ENCODE data around the gene SLC2A9. TPM values are rescaled to one million over a fixed set of nuclear protein-coding genes. Genes with fewer than 3 reads are reported as not detected.

The SLC2A9 gene
- total RNA-seq, 2 experiments from 2014 or later = not detected

- H3K4me1 ChIP-seq (ENCODE audit: insufficient read depth, low read length, poor library complexity, severe bottlenecking) = no peaks in the 10 kb centered on the region
- no peak overlapping the region for H3K27ac ChIP-seq (ENCODE audit: low read depth, low read length, poor library complexity, severe bottlenecking)
- no peaks in the 10 kb centered on the region for H3K9me2 ChIP-seq (ENCODE audit: insufficient read depth, low read length)
- no peak overlapping the region for H2AFZ ChIP-seq (ENCODE audit: low read length)
- DNase-seq (ENCODE audit: low spot score) = no peak
- H3K79me2 ChIP-seq (ENCODE audit: insufficient read depth, low read depth, low read length) = no peaks in the 10 kb centered on the region
- BruUV-seq (replicated peaks) = no TSS peak
- H4K20me1 ChIP-seq (ENCODE audit: insufficient read depth, low read length) = no peaks in the 10 kb centered on the region
- ChIA-PET POLR2A (no interaction called here), CTCF (ENCODE audit: unreplicated experiment) (no interaction called here)
- no peak overlapping the region for H3K4me2 ChIP-seq (ENCODE audit: low read length)
- H3K4me3 ChIP-seq (ENCODE audit: low read depth, low read length, poor library complexity, severe bottlenecking) = no peak overlapping the region
- intact Hi-C loops (cut with micrococcal nuclease; ENCODE audit: unreplicated experiment) = no loop called here
- no peaks in the 10 kb centered on the region for H3K9me3 ChIP-seq (ENCODE audit: low read length)
- TF ChIP-seq EZH2phosphoT487 (IDR thresholded peaks at IDR 0.05; ENCODE audit: borderline replicate concordance, low read depth, low read length) = no peak
- TF ChIP-seq, protein P1, sequence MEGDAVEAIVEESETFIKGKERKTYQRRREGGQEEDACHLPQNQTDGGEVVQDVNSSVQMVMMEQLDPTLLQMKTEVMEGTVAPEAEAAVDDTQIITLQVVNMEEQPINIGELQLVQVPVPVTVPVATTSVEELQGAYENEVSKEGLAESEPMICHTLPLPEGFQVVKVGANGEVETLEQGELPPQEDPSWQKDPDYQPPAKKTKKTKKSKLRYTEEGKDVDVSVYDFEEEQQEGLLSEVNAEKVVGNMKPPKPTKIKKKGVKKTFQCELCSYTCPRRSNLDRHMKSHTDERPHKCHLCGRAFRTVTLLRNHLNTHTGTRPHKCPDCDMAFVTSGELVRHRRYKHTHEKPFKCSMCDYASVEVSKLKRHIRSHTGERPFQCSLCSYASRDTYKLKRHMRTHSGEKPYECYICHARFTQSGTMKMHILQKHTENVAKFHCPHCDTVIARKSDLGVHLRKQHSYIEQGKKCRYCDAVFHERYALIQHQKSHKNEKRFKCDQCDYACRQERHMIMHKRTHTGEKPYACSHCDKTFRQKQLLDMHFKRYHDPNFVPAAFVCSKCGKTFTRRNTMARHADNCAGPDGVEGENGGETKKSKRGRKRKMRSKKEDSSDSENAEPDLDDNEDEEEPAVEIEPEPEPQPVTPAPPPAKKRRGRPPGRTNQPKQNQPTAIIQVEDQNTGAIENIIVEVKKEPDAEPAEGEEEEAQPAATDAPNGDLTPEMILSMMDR (conservative IDR thresholded peaks at IDR 0.05; ENCODE audit: low read length) = no peak
- no peaks in the 10 kb centered on the region for H3K36me3 ChIP-seq (ENCODE audit: insufficient read depth, low read length)
These were observed 17.6 kb downstream of the SLC2A9 start for GRCh38 chr4:10003666-10004065.

- no peak overlapping the region for H3K4me3 ChIP-seq (ENCODE audit: low read depth, low read length, poor library complexity, severe bottlenecking)
- intact Hi-C loops (cut with micrococcal nuclease; ENCODE audit: unreplicated experiment) = no loop called here
- no peaks in the 10 kb centered on the region for H3K9me3 ChIP-seq (ENCODE audit: low read length)
- no peaks in the 10 kb centered on the region for H4K20me1 ChIP-seq (ENCODE audit: insufficient read depth, low read length)
- no peaks in the 10 kb centered on the region for H3K4me1 ChIP-seq (ENCODE audit: insufficient read depth, low read length, poor library complexity, severe bottlenecking)
- H3K9me2 ChIP-seq (ENCODE audit: insufficient read depth, low read length) = no peaks in the 10 kb centered on the region
- no peak overlapping the region for H3K4me2 ChIP-seq (ENCODE audit: low read length)
- no peak for DNase-seq (ENCODE audit: low spot score)
- no peak overlapping the region for H3K27ac ChIP-seq (ENCODE audit: low read depth, low read length, poor library complexity, severe bottlenecking)
- BruUV-seq (replicated peaks) = no TSS peak
- ChIA-PET POLR2A (no interaction called here), CTCF (ENCODE audit: unreplicated experiment) (no interaction called here)
- TF ChIP-seq, protein P1 (conservative IDR thresholded peaks at IDR 0.05; ENCODE audit: low read length) = no peak
- no peak for TF ChIP-seq EZH2phosphoT487 (IDR thresholded peaks at IDR 0.05; ENCODE audit: borderline replicate concordance, low read depth, low read length)
- no peaks in the 10 kb centered on the region for H3K36me3 ChIP-seq (ENCODE audit: insufficient read depth, low read length)
- H3K79me2 ChIP-seq (ENCODE audit: insufficient read depth, low read depth, low read length) = no peaks in the 10 kb centered on the region
- H2AFZ ChIP-seq (ENCODE audit: low read length) = no peak overlapping the region
These were observed 19.0 kb downstream of the SLC2A9 start for GRCh38 chr4:10002278-10002677.

GRCh38 chr4:10001757-10002156 lies 19.5 kb downstream of the SLC2A9 start:
- Histone ChIP-seq H3K27ac (ENCODE audit: low read depth, low read length, poor library complexity, severe bottlenecking) (no peak overlapping the region), H3K4me1 (ENCODE audit: insufficient read depth, low read length, poor library complexity, severe bottlenecking) (no peaks in the 10 kb centered on the region), H3K9me2 (ENCODE audit: insufficient read depth, low read length) (no peaks in the 10 kb centered on the region), H3K4me2 (ENCODE audit: low read length) (no peak overlapping the region), H4K20me1 (ENCODE audit: insufficient read depth, low read length) (no peaks in the 10 kb centered on the region), H3K4me3 (ENCODE audit: low read depth, low read length, poor library complexity, severe bottlenecking) (no peak overlapping the region), H3K36me3 (ENCODE audit: insufficient read depth, low read length) (no peaks in the 10 kb centered on the region), H3K79me2 (ENCODE audit: insufficient read depth, low read depth, low read length) (no peaks in the 10 kb centered on the region), H2AFZ (ENCODE audit: low read length) (no peak overlapping the region), H3K9me3 (ENCODE audit: low read length) (no peaks in the 10 kb centered on the region)
- POLR2A ChIA-PET = no interaction called here
- CTCF ChIA-PET (ENCODE audit: unreplicated experiment) = no interaction called here
- intact Hi-C loops (cut with micrococcal nuclease; ENCODE audit: unreplicated experiment) = no loop called here
- no TSS peak for BruUV-seq (replicated peaks)
- DNase-seq (ENCODE audit: low spot score) = no peak
- TF ChIP-seq, protein P1 (conservative IDR thresholded peaks at IDR 0.05; ENCODE audit: low read length) = no peak
- no peak for TF ChIP-seq EZH2phosphoT487 (IDR thresholded peaks at IDR 0.05; ENCODE audit: borderline replicate concordance, low read depth, low read length)

Data from OCI-LY7 (cell line).